OCI-LY1 (cell line): Measurements from ENCODE around the gene OR13C4.

ENCODE experiments used
- H2AFZ ChIP-seq: fragments of 200-600 bp; sonication (generic), shearing (Covaris generic); 2 replicates; pipeline ENCODE4 v1.6.0; 2014; ENCODE audit warnings: antibody characterized with exemption, mild to moderate bottlenecking, low read length
- H3F3A ChIP-seq: fragments of 200-600 bp; sonication (generic), shearing (Covaris generic); 2 replicates; pipeline ENCODE4 v1.6.0; 2014; ENCODE audit warnings: mild to moderate bottlenecking, antibody characterized with exemption, low read length, moderate library complexity; ENCODE audit not compliant: insufficient read depth
- H3K27ac ChIP-seq: fragments of 200-600 bp; sonication (generic); 2 replicates; pipeline ENCODE4 v1.5.1; 2014; ENCODE audit warnings: low read length, mixed run types, mild to moderate bottlenecking, low read depth; ENCODE audit not compliant: poor library complexity, severe bottlenecking
- H3K27me3 ChIP-seq: fragments of 200-600 bp; sonication (generic); 2 replicates; pipeline ENCODE4 v1.6.0; 2014; ENCODE audit warnings: antibody characterized with exemption, mild to moderate bottlenecking, low read length, moderate library complexity; ENCODE audit not compliant: insufficient read depth
- H3K36me3 ChIP-seq: fragments of 200-600 bp; sonication (generic); 2 replicates; pipeline ENCODE4 v1.6.1; 2014; ENCODE audit warnings: mild to moderate bottlenecking, antibody characterized with exemption, low read length, moderate library complexity, mixed read lengths; ENCODE audit not compliant: insufficient read depth
- H3K4me1 ChIP-seq: fragments of 200-600 bp; sonication (generic); 2 replicates; pipeline ENCODE4 v1.5.1; 2014; ENCODE audit warnings: mild to moderate bottlenecking, low read length, moderate library complexity; ENCODE audit not compliant: insufficient read depth, severe bottlenecking
- H3K4me2 ChIP-seq: fragments of 200-600 bp; sonication (generic), shearing (Covaris generic); 2 replicates; pipeline ENCODE4 v1.6.1; 2014; ENCODE audit warnings: low read length
- H3K4me3 ChIP-seq: fragments of 200-600 bp; sonication (generic); 2 replicates; pipeline ENCODE4 v1.5.1; 2014; ENCODE audit warnings: low read length, low read depth, mild to moderate bottlenecking, mixed read lengths; ENCODE audit not compliant: poor library complexity, severe bottlenecking
- H3K79me2 ChIP-seq: fragments of 200-600 bp; shearing (Covaris generic); 2 replicates; pipeline ENCODE4 v1.6.1; 2016; ENCODE audit warnings: mixed run types, low read length, mixed read lengths; ENCODE audit not compliant: insufficient read depth
- H3K9ac ChIP-seq: fragments of 200-600 bp; sonication (generic), shearing (Covaris generic); 2 replicates; pipeline ENCODE4 v1.6.1; 2014; ENCODE audit warnings: mild to moderate bottlenecking, low read length, mixed read lengths
- H3K9me2 ChIP-seq: fragments of 200-600 bp; sonication (generic), shearing (Covaris generic); 2 replicates; pipeline ENCODE4 v1.6.1; 2014; ENCODE audit warnings: low read depth, mild to moderate bottlenecking, low read length, mixed read lengths
- H3K9me3 ChIP-seq: fragments of 200-600 bp; shearing (Covaris generic); 2 replicates; pipeline ENCODE4 v1.6.1; 2014; ENCODE audit warnings: low read length, mixed read lengths
- H4K20me1 ChIP-seq: fragments of 200-600 bp; sonication (generic), shearing (Covaris generic); 2 replicates; pipeline ENCODE4 v1.6.0; 2016; ENCODE audit warnings: mild to moderate bottlenecking, low read length; ENCODE audit not compliant: insufficient read depth
- EZH2 ChIP-seq: fragments of 200-600 bp; sonication (generic), shearing (Covaris generic); IDR thresholded peaks from 2 replicates; pipeline ENCODE4 v1.8.0; 2017; ENCODE audit warnings: borderline replicate concordance, mixed run types, mild to moderate bottlenecking, antibody characterized with exemption, low read length, moderate library complexity, mixed read lengths
- TF ChIP-seq, protein P1 (sequence below): fragments of 200-600 bp; sonication (generic), shearing (Covaris generic); IDR thresholded peaks from 2 replicates; pipeline ENCODE4 v1.5.1; 2017; ENCODE audit warnings: mild to moderate bottlenecking, antibody characterized with exemption, low read length, moderate library complexity, mixed read lengths

The OR13C4 gene

DNA sequence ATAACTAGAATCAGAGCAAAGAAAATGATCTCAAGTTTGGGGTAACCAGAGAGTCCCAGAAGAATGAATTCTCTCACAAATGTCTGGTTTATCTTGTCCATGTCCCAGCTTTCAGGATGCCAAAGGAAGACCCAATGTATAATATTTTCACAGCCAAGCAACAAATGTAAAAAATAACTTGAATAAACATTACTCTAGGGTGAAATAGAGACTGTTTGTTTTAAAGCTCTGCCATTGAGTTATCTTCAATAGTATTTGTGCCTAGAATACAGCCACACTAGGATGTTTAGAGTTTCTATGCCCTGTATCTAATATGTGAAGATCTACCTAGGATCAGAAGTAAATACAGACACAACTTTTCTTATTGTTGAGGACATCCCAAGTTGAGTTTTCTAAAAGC, at the start of gene OR13C4:
Gene OR13C4, minus strand, starts transcription at position 101 of the 400 bp plus-strand sequence. Its CDS starts 0 bp downstream, at position 101.
- TF ChIP-seq, protein P1, sequence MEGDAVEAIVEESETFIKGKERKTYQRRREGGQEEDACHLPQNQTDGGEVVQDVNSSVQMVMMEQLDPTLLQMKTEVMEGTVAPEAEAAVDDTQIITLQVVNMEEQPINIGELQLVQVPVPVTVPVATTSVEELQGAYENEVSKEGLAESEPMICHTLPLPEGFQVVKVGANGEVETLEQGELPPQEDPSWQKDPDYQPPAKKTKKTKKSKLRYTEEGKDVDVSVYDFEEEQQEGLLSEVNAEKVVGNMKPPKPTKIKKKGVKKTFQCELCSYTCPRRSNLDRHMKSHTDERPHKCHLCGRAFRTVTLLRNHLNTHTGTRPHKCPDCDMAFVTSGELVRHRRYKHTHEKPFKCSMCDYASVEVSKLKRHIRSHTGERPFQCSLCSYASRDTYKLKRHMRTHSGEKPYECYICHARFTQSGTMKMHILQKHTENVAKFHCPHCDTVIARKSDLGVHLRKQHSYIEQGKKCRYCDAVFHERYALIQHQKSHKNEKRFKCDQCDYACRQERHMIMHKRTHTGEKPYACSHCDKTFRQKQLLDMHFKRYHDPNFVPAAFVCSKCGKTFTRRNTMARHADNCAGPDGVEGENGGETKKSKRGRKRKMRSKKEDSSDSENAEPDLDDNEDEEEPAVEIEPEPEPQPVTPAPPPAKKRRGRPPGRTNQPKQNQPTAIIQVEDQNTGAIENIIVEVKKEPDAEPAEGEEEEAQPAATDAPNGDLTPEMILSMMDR, result no peak
- TF ChIP-seq EZH2, result no peak
- no peaks in the 10 kb centered on the region for H3K9me2 ChIP-seq
- no peaks in the 10 kb centered on the region for H3K9me3 ChIP-seq
- no peak within 1 kb of the TSS for H3K27ac ChIP-seq
- H3K9ac ChIP-seq, result no peak within 1 kb of the TSS
- no peak within 1 kb of the TSS for H2AFZ ChIP-seq
- H3K4me3 ChIP-seq, result no peak within 1 kb of the TSS
- H4K20me1 ChIP-seq, result no peaks in the 10 kb centered on the region
- H3K36me3 ChIP-seq, result no peaks in the 10 kb centered on the region
- no peaks in the 10 kb centered on the region for H3K79me2 ChIP-seq
- no peaks in the 10 kb centered on the region for H3K27me3 ChIP-seq
- no peaks in the 10 kb centered on the region for H3F3A ChIP-seq
- H3K4me2 ChIP-seq, result no peak within 1 kb of the TSS
- no peaks in the 10 kb centered on the region for H3K4me1 ChIP-seq

DNA sequence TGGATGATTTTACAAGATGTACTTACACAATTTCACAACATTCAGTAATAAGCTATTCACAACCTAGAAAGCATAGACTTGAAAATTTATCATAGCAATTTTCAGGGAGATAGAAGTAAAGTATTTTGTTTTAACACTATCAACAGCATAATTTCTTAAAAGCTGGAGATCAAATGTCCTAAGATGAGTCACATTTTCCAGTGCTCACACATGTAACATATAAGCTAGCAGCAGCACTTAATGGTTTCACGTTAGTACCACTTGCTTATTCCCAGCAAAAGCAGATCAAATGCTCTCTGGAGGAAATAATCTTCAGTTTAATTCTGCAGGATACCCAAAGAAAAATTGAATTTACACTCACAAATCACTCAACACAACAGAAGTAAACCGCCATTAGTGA, 48.4 kb upstream of the OR13C4 start:
- H3K27ac ChIP-seq, result no peak overlapping the region
- H3K36me3 ChIP-seq, result no peaks in the 10 kb centered on the region
- H3K9me3 ChIP-seq, result no peaks in the 10 kb centered on the region
- H2AFZ ChIP-seq, result no peak overlapping the region
- no peaks in the 10 kb centered on the region for H3F3A ChIP-seq
- H3K79me2 ChIP-seq, result no peaks in the 10 kb centered on the region
- H3K9ac ChIP-seq, result no peak overlapping the region
- no peaks in the 10 kb centered on the region for H3K27me3 ChIP-seq
- H3K4me2 ChIP-seq, result no peak overlapping the region
- H4K20me1 ChIP-seq, result no peaks in the 10 kb centered on the region
- TF ChIP-seq EZH2, result no peak
- TF ChIP-seq, protein P1, result no peak
- H3K4me3 ChIP-seq, result no peak overlapping the region
- no peaks in the 10 kb centered on the region for H3K9me2 ChIP-seq
- no peaks in the 10 kb centered on the region for H3K4me1 ChIP-seq

DNA sequence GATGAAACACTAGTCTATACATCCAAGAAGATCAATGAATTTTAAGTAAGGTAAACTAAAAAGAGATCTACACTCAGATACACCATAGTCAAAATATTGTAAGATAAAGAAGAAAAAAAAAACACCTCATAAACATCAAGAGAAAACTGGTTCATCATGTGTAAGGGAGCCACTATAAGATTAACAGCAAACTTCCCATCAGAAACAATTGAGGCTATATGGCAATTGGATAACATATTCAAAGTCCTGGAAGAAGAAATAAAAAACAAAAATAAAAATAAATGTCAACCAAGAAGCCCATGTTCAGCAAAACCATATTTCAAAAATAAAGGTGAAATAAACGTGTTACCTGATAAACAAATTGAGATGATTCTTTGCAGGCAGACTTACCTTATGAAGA, 45.6 kb upstream of the OR13C4 start:
- no peaks in the 10 kb centered on the region for H3F3A ChIP-seq

More for the DNA sequence above, 45.6 kb upstream of the OR13C4 start:
- Histone ChIP-seq H3K9me2 (no peaks in the 10 kb centered on the region), H3K27me3 (no peaks in the 10 kb centered on the region), H3K4me2 (no peak overlapping the region), H2AFZ (no peak overlapping the region), H3K4me1 (no peaks in the 10 kb centered on the region), H4K20me1 (no peaks in the 10 kb centered on the region), H3K27ac (no peak overlapping the region), H3K36me3 (no peaks in the 10 kb centered on the region), H3K4me3 (no peak overlapping the region), H3K9ac (no peak overlapping the region), H3K79me2 (no peaks in the 10 kb centered on the region), H3K9me3 (no peaks in the 10 kb centered on the region)
- no peak for TF ChIP-seq EZH2
- TF ChIP-seq, protein P1, result no peak
